Fibroblast of peridontal ligament (primary cell): ENCODE results near the gene EMP2.
"Not testable (repeated sequence)": the region's sequence is repeated elsewhere in the genome, so short reads cannot be mapped to it uniquely, and the experiment has no call there.

Source experiments
- DNase-seq: peaks from one replicate; pipeline ENCODE4 v3.0.0-alpha.2; 2010; ENCODE audit errors: extremely low read depth

The EMP2 gene

DNA sequence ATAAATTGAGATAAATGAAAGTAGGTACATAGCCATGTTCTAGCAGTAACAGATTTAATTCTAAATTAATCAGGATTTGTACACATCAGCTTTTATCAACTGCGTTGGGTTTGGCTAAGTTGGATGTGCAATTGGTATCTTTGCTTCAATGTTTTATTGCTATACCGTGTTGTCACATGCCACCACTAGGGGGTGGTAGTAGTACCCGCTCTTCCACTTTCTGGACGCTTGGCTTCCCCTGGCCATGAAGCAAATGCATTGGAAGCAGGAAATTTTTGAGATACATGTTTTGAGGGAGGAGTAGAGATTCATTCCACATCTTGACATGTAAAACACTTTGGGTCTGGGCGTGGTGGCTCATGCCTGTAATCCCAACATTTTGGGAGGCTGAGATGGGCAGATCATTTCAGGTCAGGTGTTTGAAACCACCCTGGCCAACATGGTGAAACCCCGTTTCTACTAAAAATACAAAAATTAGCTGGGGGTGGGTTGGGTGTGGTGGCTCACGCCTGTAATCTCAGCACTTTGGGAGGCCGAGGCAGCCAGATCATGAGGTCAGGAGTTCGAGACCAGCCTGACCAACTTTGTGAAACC lies 58.6 kb downstream of the EMP2 start:
- DNase-seq, result peak; percentile 81

DNA sequence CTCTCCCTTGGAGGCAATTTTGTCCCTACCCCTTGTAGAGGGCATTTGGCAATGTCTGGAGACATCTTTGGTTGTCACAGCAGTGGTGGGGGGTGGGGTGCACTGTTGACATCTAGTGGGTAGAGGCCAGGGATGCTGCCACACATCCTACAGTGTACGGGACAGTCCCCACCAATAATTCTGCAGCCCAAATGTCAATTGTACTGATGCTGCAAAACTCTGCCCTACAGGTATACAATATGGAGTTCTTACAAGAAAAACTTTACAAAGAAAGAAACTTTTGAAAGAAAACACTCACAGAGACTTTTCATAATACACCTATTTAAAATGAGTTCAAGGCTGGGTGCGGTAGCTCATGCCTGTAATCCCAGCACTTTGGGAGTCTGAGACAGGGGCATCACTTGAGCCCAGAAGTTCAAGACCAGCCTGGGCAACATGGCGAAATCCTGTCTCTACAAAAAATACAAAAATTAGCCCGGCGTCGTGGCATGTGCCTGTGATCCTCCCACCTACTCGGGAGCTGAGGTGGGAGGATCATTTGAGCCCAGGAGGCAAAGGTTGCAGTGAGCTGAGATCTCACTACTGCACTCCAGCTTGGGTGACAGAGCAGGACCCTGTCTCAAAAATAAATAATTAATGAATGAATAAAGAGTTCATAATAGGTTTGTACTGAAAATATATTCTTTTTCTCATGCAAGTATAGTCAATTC lies 59.4 kb downstream of the EMP2 start:
- DNase-seq, result no peak

DNA sequence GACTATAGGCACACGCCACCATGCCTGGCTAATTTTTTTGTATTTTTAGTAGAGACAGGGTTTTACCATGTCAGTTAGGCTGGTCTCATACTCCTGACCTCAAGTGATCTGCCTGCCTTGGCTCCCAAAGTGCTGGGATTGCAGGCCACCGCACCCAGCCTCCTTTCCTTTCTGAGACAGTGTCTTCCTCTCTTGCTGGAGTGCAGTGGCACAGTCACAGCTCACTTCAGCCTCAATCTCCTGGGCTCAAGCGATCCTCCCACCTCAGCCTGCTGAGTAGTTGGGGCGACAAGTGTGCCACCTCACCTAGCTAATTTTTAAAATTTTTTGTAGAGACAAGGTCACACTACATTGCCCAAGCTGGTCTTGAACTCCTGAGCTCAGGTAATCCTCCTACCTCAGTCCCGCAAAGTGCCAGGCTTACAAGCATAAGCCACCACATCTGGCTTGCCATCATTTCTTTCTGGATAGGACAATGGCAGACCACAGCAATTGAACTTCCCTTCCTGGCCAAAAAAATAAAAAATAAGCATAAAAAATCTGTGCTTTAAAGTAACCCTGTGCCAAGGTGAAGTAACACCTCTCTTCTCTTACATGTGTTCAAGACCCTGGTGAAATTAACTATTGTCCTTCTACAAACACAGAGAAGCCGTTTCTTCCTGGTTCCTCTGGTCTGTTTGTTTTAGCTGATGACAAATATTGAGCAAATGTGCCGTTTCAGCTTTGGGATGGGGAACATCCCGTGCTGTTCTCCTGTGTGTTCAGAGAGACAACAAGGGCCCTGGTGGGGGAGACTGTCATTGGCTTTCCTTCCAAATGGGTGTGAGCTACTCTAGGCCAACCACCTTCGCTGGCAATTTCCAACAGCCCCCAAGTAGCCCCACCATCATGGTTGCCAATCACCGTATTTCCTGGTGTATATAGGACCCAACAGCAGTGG lies 60.2 kb downstream of the EMP2 start:
- no peak for DNase-seq

DNA sequence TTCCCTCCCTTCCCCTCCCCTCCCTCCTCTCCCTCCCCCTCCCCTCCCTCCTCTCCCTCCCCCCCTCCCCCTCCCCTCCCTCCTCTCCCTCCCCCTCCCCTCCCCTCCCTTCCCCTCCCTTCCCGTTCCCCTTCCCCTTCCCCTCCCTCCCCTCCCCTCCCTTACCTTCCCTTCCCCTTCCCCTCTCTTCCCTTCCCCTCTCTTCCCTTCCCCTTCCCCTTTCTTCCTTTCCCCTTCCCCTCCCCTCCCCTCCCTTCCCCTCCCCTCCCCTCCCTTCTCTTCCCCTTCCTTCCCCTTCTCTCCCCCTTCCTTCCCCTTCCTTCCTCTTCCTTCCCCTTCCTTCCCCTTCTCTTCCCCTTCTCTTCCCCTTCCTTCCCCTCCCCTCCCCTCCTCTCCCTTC lies 61.1 kb downstream of the EMP2 start:
- DNase-seq, result no peak

DNA sequence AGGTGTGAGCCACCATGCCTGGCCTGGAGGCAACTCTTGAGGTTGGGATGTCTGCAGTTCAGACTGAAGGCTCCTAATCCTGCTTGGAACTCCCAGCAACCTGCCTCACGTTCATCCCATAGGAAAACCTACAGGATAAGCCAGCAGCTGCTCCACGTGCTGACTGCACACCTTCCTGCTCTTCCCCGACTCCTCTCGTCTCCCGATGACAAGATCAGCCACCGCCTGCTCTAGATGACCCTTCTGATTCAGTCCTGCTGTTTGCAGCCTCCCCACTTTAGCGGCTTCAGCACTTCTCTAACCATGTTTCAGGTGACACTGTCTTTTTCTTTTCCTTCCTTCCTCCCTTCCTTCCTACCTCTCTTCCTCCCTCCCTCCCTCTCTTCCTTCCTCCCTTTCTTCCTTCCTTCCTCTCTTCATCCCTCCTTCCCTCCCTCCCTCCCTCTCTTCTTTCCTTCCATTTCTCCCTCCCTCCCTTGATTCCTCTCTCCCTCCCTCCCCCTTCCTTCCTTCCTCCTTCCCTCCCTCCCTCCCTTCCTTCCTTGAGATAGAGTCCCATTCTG lies 61.8 kb downstream of the EMP2 start:
- DNase-seq, result no peak

GRCh38 chr16:10517868-10518267 lies 62.5 kb downstream of the EMP2 start:
- no peak for DNase-seq

DNA sequence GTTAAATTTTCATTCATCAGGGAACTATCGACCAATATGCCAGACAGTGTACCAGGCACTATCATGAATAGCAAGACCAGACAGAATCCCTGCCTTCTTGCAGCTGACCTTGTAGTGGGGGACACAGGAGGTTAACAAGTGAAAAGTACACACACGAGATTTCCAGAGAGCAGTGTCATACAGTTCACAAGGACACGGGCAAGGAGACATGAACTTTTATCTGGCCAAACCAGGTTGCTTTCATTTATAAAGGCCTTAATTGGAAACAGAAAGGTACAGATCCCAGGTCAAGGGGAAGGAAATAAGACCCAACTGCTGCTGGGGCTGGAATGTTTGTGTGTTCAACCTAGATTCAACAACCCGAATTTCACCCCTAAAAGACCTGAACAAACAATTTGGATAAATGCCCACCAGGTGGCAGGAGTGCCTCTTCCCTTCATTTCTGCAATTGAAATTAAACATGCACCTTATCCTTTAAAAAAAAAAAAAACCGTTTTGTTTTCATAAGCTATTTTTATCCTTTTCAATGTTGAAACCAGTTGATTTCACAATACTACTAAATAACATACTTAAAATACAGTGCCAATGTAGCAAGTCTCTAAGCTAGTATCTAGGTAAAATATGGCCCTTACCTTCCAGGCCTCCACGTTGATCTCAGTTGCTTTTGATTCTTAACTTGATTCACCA lies 65.9 kb downstream of the EMP2 start:
- DNase-seq, result peak; percentile 83

DNA sequence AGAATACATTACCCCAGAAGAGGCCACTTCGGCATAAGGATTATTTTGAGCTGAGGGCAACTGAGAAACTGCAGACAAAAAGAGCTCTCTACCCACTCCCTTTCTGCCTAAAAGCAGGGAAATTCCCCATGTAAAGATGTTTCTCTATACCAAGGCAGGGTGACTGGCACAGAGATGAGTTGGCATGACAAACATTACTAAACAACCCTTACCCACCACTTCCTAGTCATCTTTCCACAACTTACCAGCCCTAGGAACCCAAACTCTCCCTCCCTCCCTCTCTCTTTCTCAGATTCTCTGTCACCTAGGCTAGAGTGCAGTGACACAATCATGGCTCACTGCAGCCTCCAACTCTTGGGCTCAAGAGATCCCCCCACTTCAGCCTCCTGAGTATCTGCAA lies 68.6 kb downstream of the EMP2 start:
- no peak for DNase-seq

GRCh38 chr16:10510279-10510678 lies 70.1 kb downstream of the EMP2 start:
- DNase-seq, result no peak

GRCh38 chr16:10509534-10510025 lies 70.8 kb downstream of the EMP2 start:
- peak; percentile 87 for DNase-seq

DNA sequence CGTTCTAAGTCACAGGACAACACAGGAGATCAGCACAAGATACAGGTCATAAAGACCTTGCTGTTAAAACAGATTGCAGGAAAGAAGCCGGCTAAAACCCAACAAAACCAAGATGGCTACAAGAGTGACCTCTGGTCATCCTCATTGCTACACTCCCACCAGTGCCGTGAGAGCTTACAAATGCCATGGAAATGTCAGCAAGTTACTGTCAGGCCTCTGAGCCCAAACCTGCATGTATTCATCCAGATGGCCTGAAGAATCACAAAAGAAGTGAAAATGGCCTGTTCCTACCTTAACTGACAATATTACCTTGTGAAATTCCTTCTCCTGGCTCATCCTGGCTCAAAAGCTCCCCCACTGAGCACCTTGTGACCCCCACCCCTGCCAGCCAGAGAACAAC lies 75.1 kb downstream of the EMP2 start:
- DNase-seq, result not testable (repeated sequence)

- no peak for DNase-seq
Observed at GRCh38 chr16:10504404-10504885, 76.0 kb downstream of the EMP2 start.

DNA sequence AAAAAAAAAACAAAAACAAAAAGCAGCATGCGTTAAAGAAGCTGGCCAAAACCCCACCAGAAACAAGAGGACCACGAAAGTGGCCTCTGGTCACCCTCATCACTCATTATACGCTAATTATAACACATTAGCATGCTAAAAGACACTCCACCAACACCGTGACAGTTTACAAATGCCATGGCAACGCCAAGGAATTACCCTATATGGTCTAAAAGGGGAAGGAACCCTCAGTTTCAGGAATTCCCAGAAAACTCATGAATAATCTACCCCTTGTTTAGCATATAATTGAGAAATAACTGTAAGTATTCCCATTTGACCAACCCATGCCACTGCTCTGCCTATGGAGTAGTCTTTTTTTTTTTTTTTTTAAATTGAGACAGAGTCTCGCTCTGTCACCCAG lies 77.6 kb downstream of the EMP2 start:
- DNase-seq, result no peak

GRCh38 chr16:10501016-10501607 lies 79.3 kb downstream of the EMP2 start:
- no peak for DNase-seq

GRCh38 chr16:10500582-10500981 lies 79.8 kb downstream of the EMP2 start:
- no peak for DNase-seq

GRCh38 chr16:10497132-10498101 lies 83.0 kb downstream of the EMP2 start:
- DNase-seq, result no peak

DNA sequence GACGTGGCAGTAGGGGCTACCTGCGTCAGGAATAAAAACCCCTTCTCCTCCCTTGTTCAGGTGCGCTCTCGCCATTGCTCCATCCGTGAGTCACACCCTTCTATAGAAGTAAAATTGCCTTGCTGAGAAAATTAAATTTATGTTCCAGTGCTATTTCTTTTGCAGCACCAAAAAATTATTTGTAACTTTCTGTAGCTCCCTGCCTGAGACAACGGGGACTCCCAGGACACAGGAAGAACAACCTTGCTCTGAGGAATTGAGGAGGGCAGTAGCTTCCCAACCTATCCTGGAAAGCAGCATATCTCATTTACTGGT lies 85.4 kb downstream of the EMP2 start:
- no peak for DNase-seq

DNA sequence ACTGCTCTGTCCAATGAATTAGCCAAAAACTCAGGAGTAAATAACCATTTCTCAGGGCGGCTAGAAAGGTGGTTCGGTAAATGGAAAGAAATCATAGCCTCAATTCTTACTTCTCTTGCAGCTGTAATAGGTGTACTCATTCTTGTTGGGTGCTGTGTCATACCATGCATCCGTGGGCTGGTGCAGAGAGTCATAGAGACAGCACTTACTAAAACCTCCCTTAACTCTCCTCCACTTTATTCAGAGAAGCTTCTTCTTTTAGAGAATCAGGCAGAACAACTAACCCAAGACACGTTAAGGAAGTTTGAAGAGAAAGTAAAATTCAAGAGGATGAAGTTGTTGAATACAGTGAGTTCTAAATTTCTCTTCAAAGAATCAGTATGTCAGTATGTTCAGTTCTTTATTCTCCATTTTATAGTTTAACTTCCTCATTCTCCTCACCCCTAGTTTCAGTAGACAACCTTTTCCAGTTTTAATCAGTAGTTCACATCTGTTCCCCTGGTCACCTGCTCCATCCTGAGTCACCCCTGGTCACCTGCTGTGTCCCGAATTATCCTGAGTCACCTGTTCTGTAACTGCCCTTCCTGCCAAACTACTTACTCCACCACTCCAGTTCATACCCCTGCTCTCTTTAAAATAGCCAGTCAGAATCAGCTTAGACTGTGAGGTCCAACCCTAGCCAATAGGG lies 85.9 kb downstream of the EMP2 start:
- DNase-seq, result no peak

DNA sequence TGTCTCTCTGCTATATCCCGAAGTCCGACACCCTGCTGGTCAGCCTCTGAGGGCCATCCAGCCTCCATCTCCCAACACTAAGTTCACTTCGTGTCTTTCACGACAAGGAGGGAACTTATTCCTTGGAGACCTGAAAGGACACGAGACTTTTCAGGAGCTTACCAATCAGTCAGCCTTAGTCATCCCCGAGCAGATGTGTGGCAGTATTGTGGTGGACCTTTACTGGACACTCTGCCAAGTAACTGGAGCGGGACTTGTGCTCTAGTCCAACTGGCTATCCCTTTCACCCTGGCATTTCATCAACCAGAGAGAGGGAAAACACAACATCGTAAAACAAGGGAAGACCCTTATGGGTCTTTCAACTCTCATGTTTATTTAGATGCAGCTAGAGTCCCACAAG lies 87.1 kb downstream of the EMP2 start:
- no peak for DNase-seq
